Astrocyte (in vitro differentiated cells and primary cell): Measurements from ENCODE around the gene FLCN. TPM values are rescaled to one million over a fixed set of nuclear protein-coding genes. Genes with fewer than 3 reads are reported as not detected.

Experiments
- DNase-seq: peaks from one replicate; pipeline ENCODE4 v3.0.0-alpha.2; 2010; ENCODE audit warnings: low read depth
- FAIRE-seq: peaks from 2 replicates; lab custom pipeline; 2011; peaks lifted over from hg19 to GRCh38; lab: Jason Lieb, UNC
- H2AFZ ChIP-seq: 2 replicates; pipeline ENCODE4 v1.6.0; 2012; ENCODE audit warnings: low read depth, low read length, inconsistent platforms
- H3K27ac ChIP-seq: 2 replicates; pipeline ENCODE4 v1.5.1; 2011; ENCODE audit warnings: low read depth, low read length, inconsistent platforms
- H3K27me3 ChIP-seq: 2 replicates; pipeline ENCODE4 v1.6.0; 2011; ENCODE audit warnings: low read length, inconsistent platforms; ENCODE audit not compliant: insufficient read depth
- H3K36me3 ChIP-seq: 2 replicates; pipeline ENCODE4 v1.5.1; 2011; ENCODE audit warnings: low read length, inconsistent platforms; ENCODE audit not compliant: insufficient read depth
- H3K4me1 ChIP-seq: 2 replicates; pipeline ENCODE4 v1.5.1; 2011; ENCODE audit warnings: low read length, inconsistent platforms; ENCODE audit not compliant: insufficient read depth
- H3K4me2 ChIP-seq: 2 replicates; pipeline ENCODE4 v1.6.0; 2012; ENCODE audit warnings: low read length, inconsistent platforms
- H3K4me3 ChIP-seq: 2 replicates; pipeline ENCODE4 v1.5.1; 2011; ENCODE audit warnings: low read depth, mild to moderate bottlenecking, low read length, inconsistent platforms; ENCODE audit not compliant: insufficient read depth
- H3K79me2 ChIP-seq: 2 replicates; pipeline ENCODE4 v1.6.0; 2012; ENCODE audit warnings: mild to moderate bottlenecking, low read length, inconsistent platforms; ENCODE audit not compliant: insufficient read depth
- H3K9ac ChIP-seq: 2 replicates; pipeline ENCODE4 v1.6.0; 2012; ENCODE audit warnings: mild to moderate bottlenecking, low read length, inconsistent platforms
- H3K9me3 ChIP-seq: 2 replicates; pipeline ENCODE4 v1.5.1; 2012; ENCODE audit warnings: low read depth, mild to moderate bottlenecking, low read length, inconsistent platforms; ENCODE audit not compliant: insufficient read depth
- H4K20me1 ChIP-seq: 2 replicates; pipeline ENCODE4 v1.6.0; 2012; ENCODE audit warnings: low read length, inconsistent platforms; ENCODE audit not compliant: insufficient read depth
- H3K27ac Mint-ChIP-seq: one replicate; pipeline ENCODE4 v1.8.0; 2021; ENCODE audit warnings: mild to moderate bottlenecking, mixed read lengths; ENCODE audit not compliant: unreplicated experiment
- H3K27me3 Mint-ChIP-seq: one replicate; pipeline ENCODE4 v1.8.0; 2021; ENCODE audit warnings: low read depth, mixed read lengths; ENCODE audit not compliant: unreplicated experiment
- H3K36me3 Mint-ChIP-seq: one replicate; pipeline ENCODE4 v1.8.0; 2021; ENCODE audit warnings: low read depth, mixed read lengths; ENCODE audit not compliant: unreplicated experiment
- H3K4me1 Mint-ChIP-seq: one replicate; pipeline ENCODE4 v1.8.0; 2021; ENCODE audit warnings: low read depth, mixed read lengths; ENCODE audit not compliant: unreplicated experiment
- H3K4me3 Mint-ChIP-seq: one replicate; pipeline ENCODE4 v1.8.0; 2021; ENCODE audit warnings: mild to moderate bottlenecking, moderate library complexity, mixed read lengths; ENCODE audit not compliant: unreplicated experiment
- H3K9me3 Mint-ChIP-seq: one replicate; pipeline ENCODE4 v1.8.0; 2021; ENCODE audit warnings: mild to moderate bottlenecking, mixed read lengths; ENCODE audit not compliant: unreplicated experiment
- EZH2 ChIP-seq: IDR thresholded peaks from 2 replicates; pipeline ENCODE4 v1.6.1; 2012; ENCODE audit warnings: mild to moderate bottlenecking, low read length, inconsistent platforms; ENCODE audit not compliant: insufficient read depth
- total RNA-seq: library from RNA; stranded (reverse); gene quantifications from 2 replicates; pipeline ENCODE4 v1.2.1, GENCODE V29; 2021
- TF ChIP-seq, protein P1 (sequence below): IDR thresholded peaks from 2 replicates; pipeline ENCODE4 v1.5.1; 2011; ENCODE audit warnings: low read depth, mild to moderate bottlenecking, inconsistent platforms, low read length, moderate library complexity; ENCODE audit not compliant: insufficient read depth

FLCN gene
- total RNA-seq, 1 donor from 2014 or later = 40.0 TPM

GRCh38 chr17:17241656-17242055, 4.7 kb upstream of the FLCN start:
- FAIRE-seq = no peak
- Histone ChIP-seq H3K9ac (no peak overlapping the region), H3K9me3 (no peaks in the 10 kb centered on the region), H4K20me1 (no peaks in the 10 kb centered on the region), H3K79me2 (peaks cover 4% of the 10 kb centered on the region), H3K36me3 (peaks cover 11% of the 10 kb centered on the region), H3K4me2 (no peak overlapping the region), H3K4me3 (no peak overlapping the region), H3K27ac (no peak overlapping the region), H3K27me3 (no peaks in the 10 kb centered on the region), H2AFZ (no peak overlapping the region), H3K4me1 (peaks cover 5% of the 10 kb centered on the region)
- TF ChIP-seq, protein P1, sequence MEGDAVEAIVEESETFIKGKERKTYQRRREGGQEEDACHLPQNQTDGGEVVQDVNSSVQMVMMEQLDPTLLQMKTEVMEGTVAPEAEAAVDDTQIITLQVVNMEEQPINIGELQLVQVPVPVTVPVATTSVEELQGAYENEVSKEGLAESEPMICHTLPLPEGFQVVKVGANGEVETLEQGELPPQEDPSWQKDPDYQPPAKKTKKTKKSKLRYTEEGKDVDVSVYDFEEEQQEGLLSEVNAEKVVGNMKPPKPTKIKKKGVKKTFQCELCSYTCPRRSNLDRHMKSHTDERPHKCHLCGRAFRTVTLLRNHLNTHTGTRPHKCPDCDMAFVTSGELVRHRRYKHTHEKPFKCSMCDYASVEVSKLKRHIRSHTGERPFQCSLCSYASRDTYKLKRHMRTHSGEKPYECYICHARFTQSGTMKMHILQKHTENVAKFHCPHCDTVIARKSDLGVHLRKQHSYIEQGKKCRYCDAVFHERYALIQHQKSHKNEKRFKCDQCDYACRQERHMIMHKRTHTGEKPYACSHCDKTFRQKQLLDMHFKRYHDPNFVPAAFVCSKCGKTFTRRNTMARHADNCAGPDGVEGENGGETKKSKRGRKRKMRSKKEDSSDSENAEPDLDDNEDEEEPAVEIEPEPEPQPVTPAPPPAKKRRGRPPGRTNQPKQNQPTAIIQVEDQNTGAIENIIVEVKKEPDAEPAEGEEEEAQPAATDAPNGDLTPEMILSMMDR = no peak
- TF ChIP-seq EZH2 = no peak
- Mint-ChIP-seq H3K4me3 (no peak overlapping the region), H3K27me3 (no peaks in the 10 kb centered on the region), H3K36me3 (peaks cover 2% of the 10 kb centered on the region), H3K27ac (no peak overlapping the region), H3K9me3 (no peaks in the 10 kb centered on the region), H3K4me1 (no peaks in the 10 kb centered on the region)
- DNase-seq = no peak

- H3K4me1 ChIP-seq = peaks cover 19% of the 10 kb centered on the region
- peaks cover 17% of the 10 kb centered on the region for H4K20me1 ChIP-seq
- TF ChIP-seq, protein P1 = no peak
- no peak for TF ChIP-seq EZH2
- FAIRE-seq = no peak
- H3K36me3 ChIP-seq = no peaks in the 10 kb centered on the region
- no peak for DNase-seq
- H3K36me3 Mint-ChIP-seq = peaks cover 2% of the 10 kb centered on the region
- peaks cover 22% of the 10 kb centered on the region for H3K79me2 ChIP-seq
- H3K9me3 ChIP-seq = no peaks in the 10 kb centered on the region
- H3K4me3 Mint-ChIP-seq = no peak overlapping the region
- H3K27ac ChIP-seq = no peak overlapping the region
- no peak overlapping the region for H3K27ac Mint-ChIP-seq
- no peak overlapping the region for H3K4me3 ChIP-seq
- no peaks in the 10 kb centered on the region for H3K27me3 Mint-ChIP-seq
- no peaks in the 10 kb centered on the region for H3K27me3 ChIP-seq
- H3K9ac ChIP-seq = no peak overlapping the region
- peaks cover 11% of the 10 kb centered on the region for H3K4me1 Mint-ChIP-seq
- H2AFZ ChIP-seq = no peak overlapping the region
- no peaks in the 10 kb centered on the region for H3K9me3 Mint-ChIP-seq
- no peak overlapping the region for H3K4me2 ChIP-seq
These were observed 2.9 kb upstream of the FLCN start for GRCh38 chr17:17239832-17240231.

DNA sequence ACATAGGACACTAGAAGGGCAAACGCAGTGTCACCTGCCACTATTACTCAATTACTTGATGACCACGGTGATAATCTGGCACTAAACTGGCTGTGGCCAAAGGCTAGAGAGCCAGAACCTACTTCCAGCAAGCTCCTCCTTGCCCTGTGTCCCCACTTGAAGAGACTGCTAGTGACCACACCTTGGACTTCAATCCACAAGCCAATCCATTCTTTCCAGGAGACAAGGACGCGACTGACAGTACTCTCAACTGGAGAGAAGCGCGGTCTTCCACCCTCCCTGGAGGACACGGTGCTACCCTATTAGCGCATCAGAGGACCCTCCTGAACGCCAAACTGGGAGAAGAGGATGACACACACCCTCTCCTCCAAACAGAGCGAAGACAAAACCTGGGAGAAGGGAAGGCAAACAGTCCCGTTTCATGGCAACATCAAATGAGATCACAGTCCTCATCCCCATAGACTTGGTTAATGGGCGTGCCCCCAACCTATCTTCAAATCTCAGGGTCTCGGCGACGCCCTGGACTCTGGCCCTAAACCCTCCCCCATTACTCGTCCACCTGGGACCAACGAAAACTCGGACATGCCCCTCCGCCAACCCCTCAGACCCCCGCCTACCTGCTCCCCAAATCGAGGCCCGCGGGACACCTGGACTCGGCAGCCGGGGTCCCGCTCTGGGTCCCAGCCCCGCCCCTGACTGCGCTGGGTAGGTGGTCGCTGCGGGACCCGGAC, 508 bp downstream of the FLCN start:
- peak; percentile 30 for DNase-seq
- Mint-ChIP-seq H3K4me3 (peak overlapping the region; percentile 99), H3K27me3 (no peaks in the 10 kb centered on the region), H3K36me3 (peaks cover 4% of the 10 kb centered on the region), H3K4me1 (peaks cover 11% of the 10 kb centered on the region), H3K27ac (peak overlapping the region; percentile 99), H3K9me3 (no peaks in the 10 kb centered on the region)
- FAIRE-seq = no peak
- H3K4me3 ChIP-seq = peak overlapping the region; percentile 81
- H3K27me3 ChIP-seq = no peaks in the 10 kb centered on the region
- peak overlapping the region; percentile 100 for H3K9ac ChIP-seq
- peak overlapping the region; percentile 95 for H3K4me2 ChIP-seq
- H3K27ac ChIP-seq = peak overlapping the region; percentile 100
- no peak for TF ChIP-seq EZH2
- TF ChIP-seq, protein P1 = no peak
- peaks cover under 1% of the 10 kb centered on the region for H3K36me3 ChIP-seq
- peak overlapping the region; percentile 100 for H2AFZ ChIP-seq
- H4K20me1 ChIP-seq = peaks cover 44% of the 10 kb centered on the region
- no peaks in the 10 kb centered on the region for H3K9me3 ChIP-seq
- H3K79me2 ChIP-seq = peaks cover 48% of the 10 kb centered on the region
- peaks cover 19% of the 10 kb centered on the region for H3K4me1 ChIP-seq
